ENCODE results near the gene KIF13A.
"Not testable (repeated sequence)": the region's sequence is repeated elsewhere in the genome, so short reads cannot be mapped to it uniquely, and the experiment has no call there.

The KIF13A gene

GRCh38 chr6:17987447-17987696 is at the start of gene KIF13A:
Gene KIF13A, minus strand, starts transcription at chr6:17987635. Its CDS starts 172 bp downstream, at chr6:17987463.
- DNase-seq (ENCODE audit: low read depth in 4 of 4, low spot score in 1 of 4) = no peak

GRCh38 chr6:18036781-18037180 is 49.3 kb upstream of the KIF13A start:
- no peak for DNase-seq (ENCODE audit: low read depth in 4 of 4, low spot score in 1 of 4)

- no peak for DNase-seq (ENCODE audit: low read depth in 4 of 4, low spot score in 1 of 4)
Measured at GRCh38 chr6:18035330-18035854, 48.0 kb upstream of the KIF13A start.

DNA sequence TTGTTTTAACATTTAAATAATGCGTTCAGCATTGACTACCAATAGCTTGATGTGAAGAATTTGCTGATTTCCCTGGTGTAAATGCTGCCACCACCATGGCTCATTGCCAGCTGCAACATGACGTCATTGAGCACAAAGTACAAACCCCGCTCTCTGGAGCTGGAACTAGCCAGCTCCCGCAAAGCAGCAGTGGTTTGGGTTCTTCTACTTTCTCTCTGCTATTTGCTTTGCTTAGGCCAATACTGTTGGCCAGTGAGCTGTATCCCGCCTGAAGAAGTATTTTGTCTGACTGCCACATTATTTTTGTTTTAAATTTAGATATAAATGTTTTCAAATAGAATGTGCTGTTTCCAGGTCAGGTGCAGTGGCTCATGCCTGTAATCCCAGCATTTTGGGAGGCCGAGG is 47.4 kb upstream of the KIF13A start:
- DNase-seq (ENCODE audit: low read depth in 4 of 4, low spot score in 1 of 4) = no peak

DNA sequence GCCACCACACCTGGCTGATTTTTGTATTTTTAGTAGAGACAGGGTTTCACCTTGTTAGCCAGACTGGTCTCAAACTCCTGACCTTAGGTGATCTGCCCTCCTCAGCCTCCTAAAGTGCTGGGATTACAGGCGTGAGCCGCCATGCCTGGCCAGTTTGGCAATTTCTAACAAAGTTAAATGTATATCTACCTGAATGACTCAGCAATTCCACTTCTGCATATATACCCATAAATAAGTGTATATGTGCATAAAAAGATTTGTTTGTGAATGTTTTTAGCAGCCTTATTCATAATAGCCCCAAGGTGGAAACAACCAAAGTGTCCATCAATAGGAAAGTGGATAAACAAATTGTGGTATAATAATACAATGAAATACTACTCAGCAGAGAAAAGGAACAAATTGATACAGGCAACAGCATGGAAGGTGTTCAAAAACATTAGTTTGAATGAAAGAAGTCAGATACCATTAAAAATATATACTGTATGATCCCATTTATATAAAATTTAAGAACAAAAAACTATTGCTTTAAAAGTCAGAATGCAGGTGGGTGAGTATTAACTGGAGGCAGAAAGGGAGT is 44.3 kb upstream of the KIF13A start:
- DNase-seq (ENCODE audit: low read depth in 4 of 4, low spot score in 1 of 4) = no peak

DNA sequence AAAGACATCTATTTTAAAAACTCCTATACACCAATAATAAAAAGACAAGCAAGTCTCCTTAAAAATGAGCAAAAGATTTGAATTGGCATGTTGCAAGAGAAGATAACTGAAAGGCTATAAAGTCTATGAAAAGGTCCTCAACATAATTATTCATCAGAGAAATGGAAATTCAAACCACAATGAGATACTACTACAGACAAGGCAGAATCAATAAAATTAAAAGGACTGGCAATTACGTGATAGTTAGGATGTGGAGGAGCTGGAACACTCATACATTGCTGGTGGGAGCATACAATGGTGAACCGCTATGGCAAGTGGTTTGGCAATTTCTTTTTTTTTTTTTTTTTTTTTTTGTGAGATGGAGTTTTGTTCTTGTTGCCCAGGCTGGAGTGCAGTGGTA is 43.8 kb upstream of the KIF13A start:
- DNase-seq (ENCODE audit: low read depth in 4 of 4, low spot score in 1 of 4) = no peak

- no peak for DNase-seq (ENCODE audit: low read depth in 4 of 4, low spot score in 1 of 4)
Measured at GRCh38 chr6:18028332-18028731, 40.9 kb upstream of the KIF13A start.

- no peak for DNase-seq (ENCODE audit: low read depth in 4 of 4, low spot score in 1 of 4)
Measured at GRCh38 chr6:18025596-18025995, 38.2 kb upstream of the KIF13A start.

- DNase-seq (ENCODE audit: low read depth in 4 of 4, low spot score in 1 of 4) = no peak
Measured at GRCh38 chr6:18024876-18025275, 37.4 kb upstream of the KIF13A start.

GRCh38 chr6:18023891-18024290 is 36.5 kb upstream of the KIF13A start:
- no peak for DNase-seq (ENCODE audit: low read depth in 4 of 4, low spot score in 1 of 4)

DNA sequence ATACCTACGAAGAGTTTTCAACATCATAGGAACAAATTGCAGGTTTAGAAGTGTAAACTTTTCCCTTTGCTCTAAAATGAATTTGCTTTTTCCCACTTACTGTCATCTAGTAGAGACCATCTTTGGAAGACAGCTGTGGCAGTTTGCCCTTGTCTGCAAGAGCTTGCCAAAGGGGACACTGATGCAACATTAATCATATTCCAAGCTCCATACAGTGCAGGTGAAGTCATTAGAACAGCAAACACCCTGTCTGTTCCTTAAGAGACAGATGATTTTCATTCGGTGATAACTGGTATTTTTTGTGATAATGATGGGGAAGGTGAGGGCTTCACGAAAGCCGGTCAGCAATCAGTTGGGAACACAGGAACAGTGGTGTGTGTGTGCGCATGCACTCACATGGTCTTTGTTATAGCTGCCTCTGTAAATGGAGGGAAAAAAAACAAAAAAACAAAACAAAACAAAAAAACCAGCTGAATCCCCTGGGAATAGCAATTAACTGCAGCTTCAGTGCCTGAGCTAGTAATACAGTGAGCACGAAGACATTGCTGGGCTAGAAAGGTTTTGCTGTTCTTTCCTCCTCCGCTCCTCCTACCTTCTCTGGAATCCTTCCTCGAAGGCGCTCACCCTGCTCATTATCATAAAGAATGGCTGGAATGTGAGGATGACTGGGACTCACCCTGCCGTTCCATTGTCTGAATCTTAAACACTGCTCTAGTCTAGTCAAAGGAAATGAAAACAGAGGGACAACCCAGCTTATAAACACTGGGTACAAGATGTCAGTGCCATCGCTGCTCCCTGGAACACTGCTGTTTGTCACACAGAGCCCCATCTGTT is 35.2 kb upstream of the KIF13A start:
- DNase-seq (ENCODE audit: low read depth in 4 of 4, low spot score in 1 of 4) = no peak

- no peak for DNase-seq (ENCODE audit: low read depth in 4 of 4, low spot score in 1 of 4)
Measured at GRCh38 chr6:18021166-18021850, 33.9 kb upstream of the KIF13A start.

GRCh38 chr6:18020545-18020944 is 33.1 kb upstream of the KIF13A start:
- not testable (repeated sequence) for DNase-seq (ENCODE audit: low read depth in 4 of 4, low spot score in 1 of 4)

DNA sequence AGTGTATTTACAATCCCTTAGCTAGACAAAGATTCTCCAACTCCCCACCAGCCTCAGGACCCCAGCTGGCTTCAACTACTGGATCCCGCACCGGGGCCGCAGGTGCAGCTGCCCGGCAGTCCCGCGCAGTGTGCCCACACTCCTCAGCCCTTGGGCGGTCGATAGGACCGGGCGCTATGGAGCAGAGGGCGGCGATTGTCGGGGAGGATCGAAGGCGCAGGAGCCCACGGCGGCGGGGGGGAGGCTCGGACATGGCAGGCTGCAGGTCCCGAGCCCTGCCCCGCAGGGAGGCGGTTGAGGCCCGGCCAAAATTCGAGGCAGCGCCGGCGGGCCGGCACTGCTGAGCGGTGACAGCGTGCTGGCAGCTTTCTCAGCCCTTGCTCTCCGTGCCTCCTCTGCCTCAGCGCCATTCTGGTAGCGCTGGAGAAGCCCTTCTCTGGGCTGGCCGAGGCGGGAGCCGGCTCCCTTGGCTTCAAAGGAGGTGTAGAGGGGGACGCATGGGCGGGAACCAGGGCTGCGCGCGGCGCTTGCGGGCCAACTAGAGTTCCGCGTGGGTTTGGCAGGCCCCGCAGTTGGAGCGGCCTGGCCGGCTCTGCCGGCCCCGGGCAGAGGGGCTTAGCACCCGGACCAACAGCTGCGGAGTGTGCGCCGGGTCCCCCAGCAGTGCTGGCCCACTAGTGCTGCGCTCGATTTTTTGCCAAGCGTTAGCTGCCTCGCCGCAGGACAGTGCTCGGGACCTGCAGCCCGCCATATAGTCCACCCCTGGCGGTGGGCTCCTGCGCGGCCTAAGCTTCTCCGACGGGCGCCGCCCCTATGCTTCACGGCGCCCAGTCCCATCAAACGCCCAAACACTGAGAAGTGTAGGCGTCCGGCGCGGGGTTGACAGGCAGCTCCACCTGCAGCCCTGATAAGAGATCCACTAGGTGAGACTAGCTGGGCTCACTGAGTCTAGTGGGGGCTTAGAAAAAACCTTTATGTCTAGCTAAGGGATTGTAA is 32.4 kb upstream of the KIF13A start:
- DNase-seq (ENCODE audit: low read depth in 4 of 4, low spot score in 1 of 4) = no peak

DNA sequence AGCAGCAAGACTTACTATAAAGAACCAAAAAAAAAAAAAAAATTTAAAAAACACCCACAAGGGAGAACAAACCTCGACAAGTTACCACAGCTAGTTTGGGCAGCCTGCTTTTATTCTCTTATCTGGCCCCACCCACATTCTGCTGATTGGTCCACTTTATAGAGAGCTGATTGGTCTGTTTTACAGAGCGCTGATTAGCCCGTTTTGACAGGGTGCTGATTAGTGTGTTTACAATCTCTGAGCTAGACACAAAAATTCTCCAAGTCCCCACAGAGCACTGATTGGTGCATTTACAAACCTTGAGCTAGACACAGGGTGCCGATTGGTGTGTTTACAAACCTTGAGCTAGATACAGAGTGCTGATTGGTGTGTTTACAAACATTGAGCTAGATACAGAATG is 31.7 kb upstream of the KIF13A start:
- not testable (repeated sequence) for DNase-seq (ENCODE audit: low read depth in 4 of 4, low spot score in 1 of 4)

- no peak for DNase-seq (ENCODE audit: low read depth in 4 of 4, low spot score in 1 of 4)
Measured at GRCh38 chr6:18016698-18017097, 29.3 kb upstream of the KIF13A start.

- no peak for DNase-seq (ENCODE audit: low read depth in 4 of 4, low spot score in 1 of 4)
Measured at GRCh38 chr6:18016133-18016532, 28.7 kb upstream of the KIF13A start.

GRCh38 chr6:18011287-18011686 is 23.9 kb upstream of the KIF13A start:
- no peak for DNase-seq (ENCODE audit: low read depth in 4 of 4, low spot score in 1 of 4)

GRCh38 chr6:18010540-18010939 is 23.1 kb upstream of the KIF13A start:
- DNase-seq (ENCODE audit: low read depth in 4 of 4, low spot score in 1 of 4) = not testable (repeated sequence)

GRCh38 chr6:18004256-18004985 is 17.0 kb upstream of the KIF13A start:
- DNase-seq (ENCODE audit: low read depth in 4 of 4, low spot score in 1 of 4) = no peak
